HG03066 (cell line): ENCODE data around the gene CALN1.
"Not testable (repeated sequence)": the region's sequence is repeated elsewhere in the genome, so short reads cannot be mapped to it uniquely, and the experiment has no call there.

Experiments
- ATAC-seq: cut with Tn5 transposase; IDR thresholded peaks from one replicate; pipeline ENCODE4 v1.9.1; 2021; ENCODE audit warnings: low read depth; ENCODE audit not compliant: unreplicated experiment

The CALN1 gene

DNA sequence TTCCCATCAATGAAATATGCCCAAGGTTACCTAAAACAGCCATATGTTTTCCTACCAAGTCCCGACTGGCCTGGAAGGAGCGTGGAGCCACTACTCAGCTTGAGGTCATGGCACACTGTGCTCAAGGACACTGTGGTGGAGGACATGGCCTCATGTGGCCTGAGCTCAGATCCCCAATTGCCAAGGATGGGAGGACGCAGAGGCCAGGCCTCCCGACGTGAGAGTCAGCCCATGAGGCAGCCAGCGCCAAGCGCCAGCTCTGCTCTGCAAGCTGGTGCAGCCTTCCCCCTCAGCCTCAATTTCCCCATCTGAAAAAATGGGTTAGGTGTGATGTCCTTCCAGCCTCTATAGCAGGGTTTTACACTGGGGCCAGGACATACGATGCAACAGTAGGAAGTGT is 302.6 kb downstream of the CALN1 start:
- ATAC-seq: no peak

GRCh38 chr7:72106405-72106804 is 305.7 kb downstream of the CALN1 start:
- no peak for ATAC-seq

GRCh38 chr7:72101444-72101843 is 310.7 kb downstream of the CALN1 start:
- no peak for ATAC-seq

DNA sequence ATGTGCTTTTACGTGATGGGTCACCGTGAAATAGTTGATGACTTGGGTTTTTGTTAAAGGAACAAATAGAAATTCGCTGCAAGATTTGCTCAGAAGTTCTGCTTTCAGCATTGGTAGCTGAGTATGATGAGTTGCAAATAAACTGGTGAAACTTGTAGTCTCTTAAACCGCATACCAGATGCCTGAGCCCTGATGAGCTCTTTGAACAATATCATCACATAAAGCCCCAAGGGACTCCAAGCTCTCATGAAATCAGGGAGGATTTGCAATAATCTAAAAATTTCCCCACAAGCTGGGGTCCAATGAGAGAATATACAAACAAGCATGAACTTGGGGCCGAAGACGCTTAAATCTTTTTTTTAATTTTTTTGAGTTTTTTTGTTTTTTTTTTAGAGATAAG is 312.4 kb downstream of the CALN1 start:
- no peak for ATAC-seq

DNA sequence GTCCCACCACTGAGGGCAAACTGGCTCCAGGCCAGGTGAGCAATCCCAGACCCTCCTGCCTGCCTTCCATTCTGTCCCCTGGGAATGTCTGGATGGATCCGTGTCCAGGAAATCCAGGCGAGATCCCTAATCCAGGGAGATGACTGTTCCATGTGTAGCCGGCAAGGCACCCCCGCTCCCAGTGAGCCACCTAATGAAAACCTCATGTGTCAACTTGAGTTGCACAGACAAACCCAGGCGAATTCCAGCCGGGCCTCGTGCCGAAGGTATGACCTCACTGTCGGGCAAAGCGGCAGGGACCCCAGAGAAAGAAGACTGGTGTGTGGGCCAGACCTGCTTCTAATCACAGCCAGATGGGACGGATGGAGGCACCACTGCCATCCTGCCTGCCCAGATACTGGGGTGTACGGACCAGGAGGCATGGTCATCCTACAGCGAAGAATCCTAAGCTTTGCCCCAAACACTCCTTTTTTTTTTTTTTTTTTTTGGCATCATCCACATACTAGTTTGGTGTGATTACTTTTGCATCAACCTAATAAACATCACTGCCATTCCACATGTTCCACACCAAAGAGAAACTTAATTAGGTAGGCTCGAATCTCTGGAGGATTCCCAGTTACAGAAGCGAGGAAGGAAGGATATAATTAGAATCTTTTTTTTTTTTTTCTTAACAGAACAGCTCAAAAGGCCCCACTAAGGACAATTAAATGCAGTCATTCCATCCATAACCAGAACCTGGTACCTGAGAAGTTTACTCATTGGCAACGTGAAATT is 313.1 kb downstream of the CALN1 start:
- ATAC-seq: no peak

DNA sequence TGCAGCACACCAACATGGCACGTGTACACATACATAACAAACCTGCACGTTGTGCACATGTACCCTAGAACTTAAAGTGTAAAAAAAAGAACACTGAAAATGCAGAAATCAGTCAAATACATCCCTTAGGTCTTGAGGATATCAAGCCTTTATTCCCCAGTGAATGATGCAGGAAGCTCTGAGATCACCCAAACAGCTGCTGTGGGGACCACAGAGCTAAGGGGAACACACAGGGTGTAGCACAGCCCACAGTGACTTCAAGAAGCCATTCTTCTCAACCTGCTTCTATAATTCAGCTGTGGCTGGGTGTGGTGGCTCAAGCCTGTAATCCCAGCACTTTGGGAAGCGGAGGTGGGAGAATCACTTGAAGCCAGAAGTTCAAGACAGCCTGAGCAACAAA is 314.9 kb downstream of the CALN1 start:
- ATAC-seq: no peak

- no peak for ATAC-seq
These were observed 319.4 kb downstream of the CALN1 start for GRCh38 chr7:72092769-72093168.

GRCh38 chr7:72087926-72088325 is 324.2 kb downstream of the CALN1 start:
- no peak for ATAC-seq

DNA sequence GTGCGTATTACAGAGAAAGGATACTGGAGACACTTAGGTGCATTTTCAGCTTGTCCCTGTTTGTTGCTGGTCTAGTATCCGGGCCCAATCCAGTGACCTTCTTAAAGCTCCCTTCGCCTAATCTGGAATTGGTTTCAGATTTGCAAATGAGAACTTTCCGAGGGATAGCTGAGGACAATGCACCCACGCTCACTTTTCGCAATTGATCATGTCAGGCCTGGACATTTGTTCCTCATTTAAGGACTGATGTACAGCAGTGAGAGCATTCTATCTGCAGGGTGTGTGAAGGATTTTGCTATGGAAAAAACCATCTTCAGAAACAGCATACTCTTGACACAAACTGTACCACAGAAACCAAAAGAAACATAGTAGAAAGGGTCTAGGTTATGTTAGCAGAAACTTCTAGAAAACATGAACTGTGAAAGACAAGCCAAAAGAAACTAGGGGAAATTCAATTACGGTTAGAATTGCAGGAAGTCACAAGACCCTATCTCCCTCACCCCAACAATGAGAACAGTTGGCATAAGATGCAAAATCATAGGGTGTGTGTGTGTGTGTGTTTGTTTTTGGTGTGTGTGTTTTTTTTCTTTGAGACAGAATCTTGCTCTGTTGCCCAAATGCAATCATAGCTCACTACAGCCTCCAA is 331.1 kb downstream of the CALN1 start:
- no peak for ATAC-seq

- no peak for ATAC-seq
These were observed 331.8 kb downstream of the CALN1 start for GRCh38 chr7:72080341-72080766.

DNA sequence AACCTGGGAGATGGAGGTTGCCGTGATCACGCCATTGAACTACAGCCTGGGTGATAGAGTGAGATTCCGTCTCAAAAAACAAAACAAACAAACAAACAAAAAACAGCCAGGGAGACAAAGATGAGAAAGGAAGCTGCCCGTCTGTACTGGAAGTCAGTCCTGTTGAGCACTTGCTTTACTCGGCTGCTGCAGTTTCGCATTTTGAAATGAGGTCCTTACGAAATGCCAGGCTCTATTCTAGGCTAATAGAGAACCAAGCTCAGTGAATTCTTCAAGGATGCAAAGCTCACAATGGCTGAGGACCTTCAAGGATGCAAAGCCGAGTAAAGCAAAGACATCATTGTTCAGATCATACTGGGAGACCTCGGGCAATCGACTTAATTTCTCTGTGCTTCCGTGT is 333.3 kb downstream of the CALN1 start:
- no peak for ATAC-seq

GRCh38 chr7:72078301-72078700 is 333.8 kb downstream of the CALN1 start:
- no peak for ATAC-seq

- ATAC-seq: no peak
These were observed 334.4 kb downstream of the CALN1 start for GRCh38 chr7:72077786-72078185.

DNA sequence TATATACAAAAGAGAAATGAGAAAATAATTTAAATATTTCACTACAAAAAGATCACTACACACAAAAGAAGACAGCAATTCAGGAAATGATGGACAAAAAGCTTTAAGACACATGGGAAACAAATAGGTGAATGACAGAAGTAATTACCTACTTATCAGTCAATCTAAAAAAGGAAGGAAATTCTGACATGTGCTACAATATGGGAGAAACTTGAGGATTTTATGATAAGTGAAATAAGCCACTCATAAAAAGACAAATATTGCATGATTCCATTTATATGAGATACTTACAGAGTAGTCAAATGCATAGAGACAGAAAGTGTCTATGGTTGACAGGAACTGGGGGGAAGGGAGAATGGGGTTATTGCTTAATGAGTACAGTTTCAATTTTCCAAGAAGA is 339.2 kb downstream of the CALN1 start:
- no peak for ATAC-seq

DNA sequence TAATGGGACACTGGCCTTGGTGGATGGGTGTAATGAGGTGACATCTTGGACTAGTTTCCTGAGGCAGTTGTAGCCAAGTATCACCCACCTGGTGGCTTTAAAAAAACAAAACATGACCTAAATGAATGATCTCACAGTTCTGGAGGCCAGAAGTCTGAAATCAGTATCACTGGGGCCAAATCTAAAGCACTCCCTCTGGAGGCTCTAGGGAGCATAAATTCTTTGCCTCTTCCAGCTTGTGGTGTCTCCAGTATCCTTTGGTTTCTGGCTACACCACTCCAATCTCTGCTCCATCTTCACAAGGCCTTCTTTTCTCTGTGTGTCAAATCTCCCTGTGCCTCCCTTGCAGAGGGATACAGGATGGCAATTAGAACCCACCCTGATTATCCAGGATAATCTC is 342.9 kb downstream of the CALN1 start:
- ATAC-seq: no peak

DNA sequence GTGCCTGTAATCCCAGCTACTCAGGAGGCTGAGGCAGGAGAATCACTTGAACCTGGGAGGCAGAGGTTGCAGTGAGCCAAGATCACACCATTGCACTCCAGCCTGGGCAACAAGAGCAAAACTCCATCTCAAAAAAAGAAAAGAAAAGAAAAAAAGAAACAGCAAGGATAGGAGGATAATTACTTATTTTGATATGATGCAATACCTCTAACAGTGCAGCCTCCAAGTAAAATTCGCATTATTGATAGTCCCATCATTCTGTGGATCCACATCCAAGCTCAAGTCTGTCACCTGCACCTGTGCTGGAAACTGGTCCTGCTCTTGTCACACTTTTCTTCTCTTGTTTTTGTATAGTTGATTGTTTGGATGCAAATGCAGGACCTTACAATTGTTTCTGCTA is 346.4 kb downstream of the CALN1 start:
- ATAC-seq: not testable (repeated sequence)

- ATAC-seq: no peak
These were observed 347.2 kb downstream of the CALN1 start for GRCh38 chr7:72064916-72065315.

DNA sequence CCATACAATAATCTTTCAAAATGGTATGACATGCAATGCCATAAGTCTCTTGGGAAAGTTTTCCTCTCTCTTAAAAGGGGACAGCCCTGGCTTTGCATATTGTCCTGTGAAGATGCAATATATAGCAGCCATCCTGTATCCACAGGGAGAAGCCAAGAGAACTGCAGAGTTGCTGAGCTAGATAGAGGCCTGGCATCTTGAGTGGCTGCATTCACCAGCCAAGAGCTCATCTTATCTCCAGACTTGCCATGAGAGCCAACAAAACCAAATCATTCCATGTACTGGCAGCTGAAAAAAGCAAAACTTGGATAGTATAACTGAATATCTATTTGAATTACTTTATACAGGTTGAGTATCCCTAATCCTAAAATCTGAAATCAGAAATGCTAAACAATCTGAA is 348.8 kb downstream of the CALN1 start:
- no peak for ATAC-seq

DNA sequence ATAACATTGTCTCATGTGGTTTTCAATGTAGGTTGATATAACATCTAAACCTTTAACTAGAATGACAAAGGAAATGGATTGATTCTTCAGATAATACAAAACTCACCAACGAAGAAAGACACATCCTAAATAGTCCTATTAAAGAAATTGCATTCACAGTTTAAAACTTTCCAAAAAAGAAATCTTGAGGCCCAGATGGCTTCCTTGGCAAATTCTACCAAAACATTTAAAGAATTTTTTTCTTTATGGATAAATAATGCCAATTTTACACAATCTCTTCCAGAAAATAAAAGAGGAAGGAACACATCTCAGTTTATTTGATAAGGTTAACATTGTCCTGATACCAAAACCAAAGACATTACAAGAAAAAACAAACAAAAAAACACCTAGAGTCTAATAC is 349.5 kb downstream of the CALN1 start:
- ATAC-seq: no peak

DNA sequence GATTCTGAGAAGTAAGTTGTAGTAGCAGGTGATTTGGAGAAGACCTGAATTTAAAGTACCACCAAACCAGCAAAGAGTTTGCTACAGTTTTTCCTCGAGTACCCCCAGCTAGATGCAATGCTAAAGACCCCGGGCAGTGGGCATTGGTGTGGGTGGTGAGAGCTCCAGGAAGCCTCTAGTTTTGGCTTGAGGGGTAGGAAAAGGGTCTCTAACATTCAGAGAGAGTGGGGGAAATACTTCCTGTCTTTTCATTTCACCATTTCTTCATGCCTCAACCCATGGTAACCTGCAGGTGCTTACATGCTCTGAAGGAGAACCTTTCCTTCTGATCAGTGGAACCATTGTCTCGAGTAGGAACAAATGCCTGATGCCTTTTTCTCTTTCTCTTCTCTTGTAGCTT is 352.2 kb downstream of the CALN1 start:
- no peak for ATAC-seq

GRCh38 chr7:72058579-72058978 is 353.6 kb downstream of the CALN1 start:
- no peak for ATAC-seq

- no peak for ATAC-seq
These were observed 354.3 kb downstream of the CALN1 start for GRCh38 chr7:72057796-72058195.
